Measurements from ENCODE around the gene RAPGEF4. TPM values are rescaled to one million over a fixed set of nuclear protein-coding genes. Genes with fewer than 3 reads are reported as not detected.

RAPGEF4 gene
- total RNA-seq, 1 donor, result 0.36 TPM

DNA sequence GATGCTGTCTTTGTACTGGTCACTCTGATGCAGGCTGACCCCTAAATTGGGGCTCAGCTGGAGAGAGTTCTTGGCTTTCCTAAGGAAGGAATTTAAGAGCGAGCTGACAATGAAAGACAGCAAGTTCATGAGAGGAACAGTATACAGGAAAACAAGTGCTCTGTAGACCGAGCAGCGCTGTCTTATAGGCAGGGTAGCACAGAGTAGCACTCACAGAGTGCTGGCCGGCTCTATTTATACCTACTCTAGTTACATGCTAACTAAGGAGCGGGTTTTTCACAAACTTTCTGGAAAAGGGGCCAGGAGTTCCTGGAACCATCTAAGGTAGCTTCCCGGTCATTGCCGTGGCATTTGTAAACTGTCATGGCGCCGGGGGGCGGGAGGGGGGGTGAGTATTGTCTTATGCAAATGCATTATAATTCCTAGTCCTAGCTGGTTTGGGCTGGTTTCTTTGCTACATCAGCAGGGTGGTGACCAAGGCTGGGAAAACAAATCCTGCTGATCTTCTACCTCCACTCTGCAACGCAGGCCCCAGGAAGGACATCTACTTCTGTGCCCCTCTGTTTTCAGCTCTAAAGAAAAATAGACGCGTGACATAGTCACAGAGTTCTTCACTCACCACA, 308.4 kb downstream of the RAPGEF4 start:
- H3K36me3 ChIP-seq (ENCODE audit: insufficient read depth, low read length), result no peaks in the 10 kb centered on the region
- H3K27me3 ChIP-seq (ENCODE audit: insufficient read depth, low read length), result no peaks in the 10 kb centered on the region
- peaks cover 12% of the 10 kb centered on the region for H3K4me1 ChIP-seq (ENCODE audit: insufficient read depth, low read length)
- no peak overlapping the region for H2AFZ ChIP-seq (ENCODE audit: low read length)
- no peak for DNase-seq (ENCODE audit: insufficient read length, low spot score, missing footprints)
- H3K9me3 ChIP-seq (ENCODE audit: low read depth, low read length), result no peaks in the 10 kb centered on the region
- H4K20me1 ChIP-seq (ENCODE audit: insufficient read depth, low read length), result no peaks in the 10 kb centered on the region
- TF ChIP-seq, protein P1, sequence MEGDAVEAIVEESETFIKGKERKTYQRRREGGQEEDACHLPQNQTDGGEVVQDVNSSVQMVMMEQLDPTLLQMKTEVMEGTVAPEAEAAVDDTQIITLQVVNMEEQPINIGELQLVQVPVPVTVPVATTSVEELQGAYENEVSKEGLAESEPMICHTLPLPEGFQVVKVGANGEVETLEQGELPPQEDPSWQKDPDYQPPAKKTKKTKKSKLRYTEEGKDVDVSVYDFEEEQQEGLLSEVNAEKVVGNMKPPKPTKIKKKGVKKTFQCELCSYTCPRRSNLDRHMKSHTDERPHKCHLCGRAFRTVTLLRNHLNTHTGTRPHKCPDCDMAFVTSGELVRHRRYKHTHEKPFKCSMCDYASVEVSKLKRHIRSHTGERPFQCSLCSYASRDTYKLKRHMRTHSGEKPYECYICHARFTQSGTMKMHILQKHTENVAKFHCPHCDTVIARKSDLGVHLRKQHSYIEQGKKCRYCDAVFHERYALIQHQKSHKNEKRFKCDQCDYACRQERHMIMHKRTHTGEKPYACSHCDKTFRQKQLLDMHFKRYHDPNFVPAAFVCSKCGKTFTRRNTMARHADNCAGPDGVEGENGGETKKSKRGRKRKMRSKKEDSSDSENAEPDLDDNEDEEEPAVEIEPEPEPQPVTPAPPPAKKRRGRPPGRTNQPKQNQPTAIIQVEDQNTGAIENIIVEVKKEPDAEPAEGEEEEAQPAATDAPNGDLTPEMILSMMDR (IDR thresholded peaks at IDR 0.05; ENCODE audit: extremely low read depth, low read depth, low read length), result no peak
- H3K4me3 ChIP-seq (ENCODE audit: insufficient read depth, low read length), result no peak overlapping the region
- H3K79me2 ChIP-seq (ENCODE audit: insufficient read depth, low read length), result no peaks in the 10 kb centered on the region
- H3K4me2 ChIP-seq (ENCODE audit: insufficient read depth, low read length), result no peak overlapping the region
- H3K27ac ChIP-seq (ENCODE audit: low read depth, low read length), result no peak overlapping the region

DNA sequence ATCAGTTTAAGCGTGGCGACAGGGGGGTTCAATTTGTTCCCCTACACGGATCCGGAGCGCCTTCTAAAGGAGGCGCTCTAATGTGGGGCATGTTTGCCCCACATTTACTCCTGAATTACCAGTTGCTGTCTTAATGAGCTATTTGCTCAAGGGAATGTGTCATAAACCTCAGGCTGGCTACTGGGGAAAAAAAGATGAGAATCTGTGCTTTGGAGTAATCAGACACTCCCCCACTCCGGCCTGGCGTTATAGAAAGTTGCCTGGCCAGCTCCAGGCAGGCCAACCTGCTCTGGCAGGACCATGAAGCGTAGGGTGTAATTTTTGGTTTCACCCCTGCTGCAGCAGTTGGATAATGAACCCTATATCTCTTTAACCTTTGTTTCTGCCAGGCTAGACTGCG, 309.0 kb downstream of the RAPGEF4 start:
- no peaks in the 10 kb centered on the region for H3K79me2 ChIP-seq (ENCODE audit: insufficient read depth, low read length)
- H3K27me3 ChIP-seq (ENCODE audit: insufficient read depth, low read length), result no peaks in the 10 kb centered on the region
- no peak overlapping the region for H3K4me2 ChIP-seq (ENCODE audit: insufficient read depth, low read length)
- no peaks in the 10 kb centered on the region for H3K36me3 ChIP-seq (ENCODE audit: insufficient read depth, low read length)
- no peak overlapping the region for H2AFZ ChIP-seq (ENCODE audit: low read length)
- DNase-seq (ENCODE audit: insufficient read length, low spot score, missing footprints), result no peak
- no peaks in the 10 kb centered on the region for H4K20me1 ChIP-seq (ENCODE audit: insufficient read depth, low read length)
- TF ChIP-seq, protein P1 (IDR thresholded peaks at IDR 0.05; ENCODE audit: extremely low read depth, low read depth, low read length), result no peak
- H3K27ac ChIP-seq (ENCODE audit: low read depth, low read length), result no peak overlapping the region
- no peak overlapping the region for H3K4me3 ChIP-seq (ENCODE audit: insufficient read depth, low read length)
- peaks cover 18% of the 10 kb centered on the region for H3K4me1 ChIP-seq (ENCODE audit: insufficient read depth, low read length)
- no peaks in the 10 kb centered on the region for H3K9me3 ChIP-seq (ENCODE audit: low read depth, low read length)

DNA sequence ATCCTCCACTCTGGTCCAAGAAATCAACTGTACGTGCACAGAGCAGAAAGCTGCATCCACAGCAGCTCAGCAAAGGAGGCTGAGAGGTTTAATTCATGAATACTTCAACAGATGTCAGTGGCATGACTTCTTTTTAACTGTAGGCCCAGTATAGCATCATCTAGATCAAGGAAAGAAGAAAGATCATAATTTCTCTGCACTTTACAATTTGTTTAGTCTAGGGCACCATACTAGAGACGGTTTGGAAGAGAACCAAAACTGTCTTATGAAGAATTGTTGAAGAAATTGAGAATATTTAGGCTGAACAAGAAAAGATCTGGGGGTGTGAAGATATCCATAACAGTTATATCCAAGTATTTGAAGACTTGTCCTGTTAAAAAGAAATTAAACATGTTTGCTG, 309.5 kb downstream of the RAPGEF4 start:
- no peak for DNase-seq (ENCODE audit: insufficient read length, low spot score, missing footprints)
- TF ChIP-seq, protein P1 (IDR thresholded peaks at IDR 0.05; ENCODE audit: extremely low read depth, low read depth, low read length), result no peak

DNA sequence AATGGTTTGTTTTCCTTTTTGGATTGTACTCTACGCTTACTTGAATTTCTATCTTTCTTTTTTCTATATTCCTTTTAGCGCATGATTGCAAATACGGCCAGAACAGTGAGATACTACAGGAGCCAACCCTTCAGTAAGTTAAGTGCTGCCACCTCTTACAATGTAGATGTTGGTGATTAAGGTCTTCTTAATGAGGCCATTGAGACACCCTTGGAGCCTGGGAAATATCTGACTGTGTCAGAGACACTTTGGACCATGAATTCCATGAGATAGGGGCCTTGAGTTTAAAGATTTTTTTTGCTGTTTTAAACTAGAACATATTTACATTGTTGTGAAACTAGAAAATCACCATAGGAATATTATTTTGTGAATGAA, 312.9 kb downstream of the RAPGEF4 start:
- Histone ChIP-seq H2AFZ (ENCODE audit: low read length) (no peak overlapping the region), H3K27me3 (ENCODE audit: insufficient read depth, low read length) (no peaks in the 10 kb centered on the region), H3K4me2 (ENCODE audit: insufficient read depth, low read length) (peak overlapping the region; percentile 64), H3K27ac (ENCODE audit: low read depth, low read length) (peak overlapping the region; percentile 70), H3K4me1 (ENCODE audit: insufficient read depth, low read length) (peaks cover 25% of the 10 kb centered on the region), H3K36me3 (ENCODE audit: insufficient read depth, low read length) (no peaks in the 10 kb centered on the region), H4K20me1 (ENCODE audit: insufficient read depth, low read length) (no peaks in the 10 kb centered on the region), H3K79me2 (ENCODE audit: insufficient read depth, low read length) (no peaks in the 10 kb centered on the region), H3K4me3 (ENCODE audit: insufficient read depth, low read length) (no peak overlapping the region), H3K9me3 (ENCODE audit: low read depth, low read length) (no peaks in the 10 kb centered on the region)
- TF ChIP-seq, protein P1 (IDR thresholded peaks at IDR 0.05; ENCODE audit: extremely low read depth, low read depth, low read length), result no peak
- DNase-seq (ENCODE audit: insufficient read length, low spot score, missing footprints), result no peak

More for the DNA sequence above, 309.5 kb downstream of the RAPGEF4 start:
- no peaks in the 10 kb centered on the region for H3K9me3 ChIP-seq (ENCODE audit: low read depth, low read length)
- peaks cover 23% of the 10 kb centered on the region for H3K4me1 ChIP-seq (ENCODE audit: insufficient read depth, low read length)
- H3K27ac ChIP-seq (ENCODE audit: low read depth, low read length), result no peak overlapping the region
- no peak overlapping the region for H2AFZ ChIP-seq (ENCODE audit: low read length)
- H4K20me1 ChIP-seq (ENCODE audit: insufficient read depth, low read length), result no peaks in the 10 kb centered on the region
- no peaks in the 10 kb centered on the region for H3K27me3 ChIP-seq (ENCODE audit: insufficient read depth, low read length)
- no peak overlapping the region for H3K4me2 ChIP-seq (ENCODE audit: insufficient read depth, low read length)
- no peaks in the 10 kb centered on the region for H3K36me3 ChIP-seq (ENCODE audit: insufficient read depth, low read length)
- no peaks in the 10 kb centered on the region for H3K79me2 ChIP-seq (ENCODE audit: insufficient read depth, low read length)
- no peak overlapping the region for H3K4me3 ChIP-seq (ENCODE audit: insufficient read depth, low read length)
